Measurements from ENCODE around the gene SSUH2.

GRCh38 chr3:8660175-8661118, 15.8 kb upstream of the SSUH2 start:
- TF ChIP-seq CTCF (IDR thresholded peaks at IDR 0.05), result no peak
- no peak for TF ChIP-seq POLR2A (IDR thresholded peaks at IDR 0.05)

All from testis (tissue), 2 donors.